GM12892 (cell line): ENCODE results near the gene ZNF407.

Experiments used
- DNase-seq: peaks from one replicate; pipeline ENCODE4 v3.0.0; 2011; ENCODE audit not compliant: insufficient read length
- FAIRE-seq: peaks from 2 replicates; lab custom pipeline; 2011; peaks lifted over from hg19 to GRCh38; lab: Jason Lieb, UNC
- POLR2A ChIP-seq: IDR thresholded peaks from 2 replicates; pipeline ENCODE4 v1.6.1; 2011; ENCODE audit warnings: low read depth, low read length, control low read depth
- POLR2AphosphoS5 ChIP-seq: IDR thresholded peaks from 2 replicates; pipeline ENCODE4 v1.6.1; 2011; ENCODE audit warnings: low read depth, low read length, control low read depth
- TAF1 ChIP-seq: IDR thresholded peaks from 2 replicates; pipeline ENCODE4 v1.6.1; 2011; ENCODE audit warnings: low read depth, mild to moderate bottlenecking, control low read depth, low read length, borderline replicate concordance

The ZNF407 gene

GRCh38 chr18:75052475-75052874 is 454.8 kb downstream of the ZNF407 start:
- FAIRE-seq, result no peak
- no peak for DNase-seq
- TF ChIP-seq TAF1, result no peak
- no peak for TF ChIP-seq POLR2AphosphoS5
- no peak for TF ChIP-seq POLR2A

GRCh38 chr18:75053028-75053629 is 455.5 kb downstream of the ZNF407 start:
- FAIRE-seq, result no peak
- TF ChIP-seq POLR2A, result no peak
- no peak for TF ChIP-seq POLR2AphosphoS5
- no peak for TF ChIP-seq TAF1
- no peak for DNase-seq

GRCh38 chr18:75054046-75054445 is 456.4 kb downstream of the ZNF407 start:
- TF ChIP-seq POLR2AphosphoS5 (no peak), TAF1 (no peak), POLR2A (no peak)
- FAIRE-seq, result no peak
- no peak for DNase-seq

GRCh38 chr18:75054611-75055010 is 456.9 kb downstream of the ZNF407 start:
- FAIRE-seq (no peak), DNase-seq (no peak)
- no peak for TF ChIP-seq POLR2A
- no peak for TF ChIP-seq POLR2AphosphoS5
- no peak for TF ChIP-seq TAF1

GRCh38 chr18:75057169-75057960 is 459.7 kb downstream of the ZNF407 start:
- TF ChIP-seq POLR2A, result no peak
- no peak for TF ChIP-seq POLR2AphosphoS5
- TF ChIP-seq TAF1, result no peak
- DNase-seq, result no peak
- FAIRE-seq, result no peak

GRCh38 chr18:75060185-75060584 is 462.5 kb downstream of the ZNF407 start:
- DNase-seq, result no peak
- FAIRE-seq, result no peak
- TF ChIP-seq POLR2A, result no peak
- TF ChIP-seq TAF1, result no peak
- TF ChIP-seq POLR2AphosphoS5, result no peak

GRCh38 chr18:75062297-75062886 is 464.7 kb downstream of the ZNF407 start:
- DNase-seq, result no peak
- TF ChIP-seq POLR2A, result no peak
- TF ChIP-seq TAF1, result no peak
- TF ChIP-seq POLR2AphosphoS5, result no peak
- FAIRE-seq, result no peak

GRCh38 chr18:75063196-75063595 is 465.5 kb downstream of the ZNF407 start:
- TF ChIP-seq TAF1 (no peak), POLR2AphosphoS5 (no peak), POLR2A (no peak)
- FAIRE-seq (no peak), DNase-seq (no peak)

GRCh38 chr18:75063615-75064512 is 466.2 kb downstream of the ZNF407 start:
- DNase-seq (no peak), FAIRE-seq (no peak)
- TF ChIP-seq TAF1 (no peak), POLR2A (no peak), POLR2AphosphoS5 (no peak)

GRCh38 chr18:75064513-75064905 is 466.8 kb downstream of the ZNF407 start:
- FAIRE-seq, result no peak
- no peak for DNase-seq
- no peak for TF ChIP-seq POLR2AphosphoS5
- no peak for TF ChIP-seq POLR2A
- TF ChIP-seq TAF1, result no peak
